HCT116 (cell line): ENCODE data around the gene SEC31A.

Experiments
- CEBPB ChIP-seq: IDR thresholded peaks from 2 replicates; pipeline ENCODE4 v1.6.1; 2012; ENCODE audit warnings: low read depth
- EGR1 ChIP-seq: IDR thresholded peaks from 2 replicates; pipeline ENCODE4 v1.6.1; 2012; ENCODE audit warnings: low read depth
- EZH2 ChIP-seq: fragments of 200-600 bp; sonication (generic); IDR thresholded peaks from 2 replicates; pipeline ENCODE4 v1.6.1; 2017; ENCODE audit warnings: antibody characterized with exemption, mixed run types
- EZH2phosphoT487 ChIP-seq: fragments of 200-600 bp; IDR thresholded peaks from 2 replicates; pipeline ENCODE4 v1.6.1; 2018; ENCODE audit warnings: antibody characterized with exemption, borderline replicate concordance
- POLR2A ChIP-seq: IDR thresholded peaks from 2 replicates; pipeline ENCODE4 v1.7.0; 2011; ENCODE audit warnings: borderline replicate concordance; ENCODE audit not compliant: insufficient read depth, insufficient read length; ENCODE audit errors: extremely low read depth
- POLR2AphosphoS5 ChIP-seq: IDR thresholded peaks from 2 replicates; pipeline ENCODE4 v1.6.1; 2011; ENCODE audit warnings: mild to moderate bottlenecking, low read depth, low read length, moderate library complexity
- RAD21 ChIP-seq: IDR thresholded peaks from 2 replicates; pipeline ENCODE4 v1.6.1; 2012; ENCODE audit warnings: low read depth, mild to moderate bottlenecking
- ZNF274 ChIP-seq: fragments of 200-500 bp; sonication (Bioruptor generic); IDR thresholded peaks from 2 replicates; pipeline ENCODE4 v1.6.1; 2014; ENCODE audit warnings: mild to moderate bottlenecking, low read depth, low read length, inconsistent platforms
- TF ChIP-seq, protein P1 (sequence below), 3 experiments: fragments of 200-600 bp in 1 of 3; sonication (generic) in 1 of 3; IDR thresholded peaks in 2 of 3; conservative IDR thresholded peaks in 1 of 3; 2 replicates each; pipeline ENCODE4 v1.5.1; 2012 to 2017; ENCODE audit warnings: low read depth in 2 of 3, low read length in 2 of 3, antibody characterized with exemption in 1 of 3, borderline replicate concordance in 1 of 3, control low read depth in 1 of 3, mild to moderate bottlenecking in 1 of 3, mixed read lengths in 1 of 3, mixed run types in 1 of 3, moderate library complexity in 1 of 3; ENCODE audit not compliant: insufficient read depth in 1 of 3
- TF ChIP-seq, protein P2 (sequence below): IDR thresholded peaks from 2 replicates; pipeline ENCODE4 v1.6.1; 2012
- TF ChIP-seq, protein P3 (sequence below): IDR thresholded peaks from 2 replicates; pipeline ENCODE4 v1.6.1; 2012
- TF ChIP-seq, protein P4 (sequence below): IDR thresholded peaks from 2 replicates; pipeline ENCODE4 v1.6.1; 2011; ENCODE audit warnings: mild to moderate bottlenecking, low read length, moderate library complexity; ENCODE audit not compliant: insufficient replicate concordance; ENCODE audit errors: extremely low read depth

DNA sequence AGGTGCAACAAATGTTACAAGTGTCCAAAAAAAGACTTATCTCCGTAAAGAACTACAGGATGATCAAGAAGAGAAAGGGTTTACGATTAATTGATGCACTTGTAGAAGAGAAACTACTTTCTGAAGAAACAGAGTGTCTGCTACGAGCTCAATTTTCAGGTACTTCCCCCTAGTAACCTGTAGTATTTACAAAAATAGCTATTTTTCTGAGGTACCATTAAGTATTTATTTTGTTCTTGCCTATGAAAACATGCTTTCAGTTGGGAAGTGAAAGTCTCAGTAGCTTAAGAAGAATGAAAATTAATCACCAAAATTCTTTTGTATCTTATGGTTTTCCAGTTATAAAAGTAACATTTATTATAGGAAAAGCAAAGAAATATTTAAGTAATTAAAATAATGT, 15.5 kb upstream of the SEC31A start:
- TF ChIP-seq POLR2A (no peak), CEBPB (no peak), POLR2AphosphoS5 (no peak), EZH2 (no peak), EGR1 (no peak), EZH2phosphoT487 (no peak), ZNF274 (no peak), RAD21 (no peak)
- TF ChIP-seq, protein P1, sequence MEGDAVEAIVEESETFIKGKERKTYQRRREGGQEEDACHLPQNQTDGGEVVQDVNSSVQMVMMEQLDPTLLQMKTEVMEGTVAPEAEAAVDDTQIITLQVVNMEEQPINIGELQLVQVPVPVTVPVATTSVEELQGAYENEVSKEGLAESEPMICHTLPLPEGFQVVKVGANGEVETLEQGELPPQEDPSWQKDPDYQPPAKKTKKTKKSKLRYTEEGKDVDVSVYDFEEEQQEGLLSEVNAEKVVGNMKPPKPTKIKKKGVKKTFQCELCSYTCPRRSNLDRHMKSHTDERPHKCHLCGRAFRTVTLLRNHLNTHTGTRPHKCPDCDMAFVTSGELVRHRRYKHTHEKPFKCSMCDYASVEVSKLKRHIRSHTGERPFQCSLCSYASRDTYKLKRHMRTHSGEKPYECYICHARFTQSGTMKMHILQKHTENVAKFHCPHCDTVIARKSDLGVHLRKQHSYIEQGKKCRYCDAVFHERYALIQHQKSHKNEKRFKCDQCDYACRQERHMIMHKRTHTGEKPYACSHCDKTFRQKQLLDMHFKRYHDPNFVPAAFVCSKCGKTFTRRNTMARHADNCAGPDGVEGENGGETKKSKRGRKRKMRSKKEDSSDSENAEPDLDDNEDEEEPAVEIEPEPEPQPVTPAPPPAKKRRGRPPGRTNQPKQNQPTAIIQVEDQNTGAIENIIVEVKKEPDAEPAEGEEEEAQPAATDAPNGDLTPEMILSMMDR (IDR thresholded peaks at IDR 0.05 in 2 of 3, conservative IDR thresholded peaks at IDR 0.05 in 1 of 3; ENCODE audit: borderline replicate concordance in 1 of 3, insufficient read depth in 1 of 3, low read depth in 2 of 3, low read length in 2 of 3) = no peak
- TF ChIP-seq, protein P2, sequence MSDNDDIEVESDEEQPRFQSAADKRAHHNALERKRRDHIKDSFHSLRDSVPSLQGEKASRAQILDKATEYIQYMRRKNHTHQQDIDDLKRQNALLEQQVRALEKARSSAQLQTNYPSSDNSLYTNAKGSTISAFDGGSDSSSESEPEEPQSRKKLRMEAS = no peak
- TF ChIP-seq, protein P3, sequence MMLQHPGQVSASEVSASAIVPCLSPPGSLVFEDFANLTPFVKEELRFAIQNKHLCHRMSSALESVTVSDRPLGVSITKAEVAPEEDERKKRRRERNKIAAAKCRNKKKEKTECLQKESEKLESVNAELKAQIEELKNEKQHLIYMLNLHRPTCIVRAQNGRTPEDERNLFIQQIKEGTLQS = no peak
- TF ChIP-seq, protein P4, sequence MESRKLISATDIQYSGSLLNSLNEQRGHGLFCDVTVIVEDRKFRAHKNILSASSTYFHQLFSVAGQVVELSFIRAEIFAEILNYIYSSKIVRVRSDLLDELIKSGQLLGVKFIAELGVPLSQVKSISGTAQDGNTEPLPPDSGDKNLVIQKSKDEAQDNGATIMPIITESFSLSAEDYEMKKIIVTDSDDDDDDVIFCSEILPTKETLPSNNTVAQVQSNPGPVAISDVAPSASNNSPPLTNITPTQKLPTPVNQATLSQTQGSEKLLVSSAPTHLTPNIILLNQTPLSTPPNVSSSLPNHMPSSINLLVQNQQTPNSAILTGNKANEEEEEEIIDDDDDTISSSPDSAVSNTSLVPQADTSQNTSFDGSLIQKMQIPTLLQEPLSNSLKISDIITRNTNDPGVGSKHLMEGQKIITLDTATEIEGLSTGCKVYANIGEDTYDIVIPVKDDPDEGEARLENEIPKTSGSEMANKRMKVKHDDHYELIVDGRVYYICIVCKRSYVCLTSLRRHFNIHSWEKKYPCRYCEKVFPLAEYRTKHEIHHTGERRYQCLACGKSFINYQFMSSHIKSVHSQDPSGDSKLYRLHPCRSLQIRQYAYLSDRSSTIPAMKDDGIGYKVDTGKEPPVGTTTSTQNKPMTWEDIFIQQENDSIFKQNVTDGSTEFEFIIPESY = no peak
